Uterus (tissue), 4 donors: ENCODE results near the gene SLC34A2. TPM values are rescaled to one million over a fixed set of nuclear protein-coding genes. Genes with fewer than 3 reads are reported as not detected.
"Not testable (repeated sequence)": the region's sequence is repeated elsewhere in the genome, so short reads cannot be mapped to it uniquely, and the experiment has no call there.

Source experiments
- DNase-seq, 2 donors: peaks; one replicate each; pipeline ENCODE4 v3.0.0-alpha.2; 2019 to 2020
- H3K27ac ChIP-seq, 2 donors: fragments of 200-600 bp; sonication (generic); 1 replicate in 1 of 2; 2 replicates in 1 of 2; pipeline ENCODE4 v1.5.1; 2016 to 2018
- H3K27me3 ChIP-seq, 2 donors: fragments of 200-600 bp; sonication (generic); one replicate each; pipeline ENCODE4 v1.5.1; 2018 to 2019; ENCODE audit warnings: control low read depth in 1 of 2
- H3K36me3 ChIP-seq, 2 donors: fragments of 200-600 bp; sonication (generic); one replicate each; pipeline ENCODE4 v1.5.1; 2019; ENCODE audit warnings: control low read depth in 1 of 2
- H3K4me1 ChIP-seq, 2 donors: fragments of 200-600 bp; sonication (generic); one replicate each; pipeline ENCODE4 v1.5.1; 2018 to 2019; ENCODE audit warnings: control low read depth in 1 of 2
- H3K4me3 ChIP-seq, 2 donors: fragments of 200-600 bp; sonication (generic); 1 replicate in 1 of 2; 2 replicates in 1 of 2; pipeline ENCODE4 v1.5.1; 2018 to 2019; ENCODE audit warnings: mild to moderate bottlenecking in 1 of 2
- H3K9me3 ChIP-seq, 2 donors: fragments of 200-600 bp; sonication (generic); one replicate each; pipeline ENCODE4 v1.5.1; 2019; ENCODE audit warnings: control low read depth in 1 of 2
- POLR2A ChIP-seq, 2 donors: fragments of 450-650 bp; IDR thresholded peaks; one replicate each; pipeline ENCODE4 v1.6.1; 2016; ENCODE audit warnings: antibody characterized with exemption in 2 of 2, mild to moderate bottlenecking in 1 of 2, moderate library complexity in 1 of 2
- intact Hi-C: fragments of 100-400 bp; cut with DNase I; formaldehyde crosslinking; loops from one replicate; pipeline ENCODE4 v1.15.1; 2023; ENCODE audit warnings: low total_unique reads
- total RNA-seq, 4 donors: library from RNA; depleted of rRNA in 3 of 4; stranded (reverse); fragments of >200 nt in 3 of 4; gene quantifications; one replicate each; pipeline versions ENCODE4 v1.1.0 to v1.2.4, GENCODE V29; 2014 to 2023
- TF ChIP-seq, protein P1 (sequence below), 4 experiments: fragments of 200-600 bp in 2 of 4; fragments of 450-650 bp in 2 of 4; sonication (generic) in 2 of 4; IDR thresholded peaks; one replicate each; pipeline ENCODE4 v1.5.1; 2016 to 2019; ENCODE audit warnings: antibody characterized with exemption in 4 of 4, mild to moderate bottlenecking in 2 of 4, moderate library complexity in 1 of 4
- donor health status: DM: yes; HTN: yes; CAD: no.

SLC34A2 gene
- total RNA-seq, 4 donors from 2014 or later = 2.6 to 31.2 (median 4.1) TPM; not detected in 1

DNA sequence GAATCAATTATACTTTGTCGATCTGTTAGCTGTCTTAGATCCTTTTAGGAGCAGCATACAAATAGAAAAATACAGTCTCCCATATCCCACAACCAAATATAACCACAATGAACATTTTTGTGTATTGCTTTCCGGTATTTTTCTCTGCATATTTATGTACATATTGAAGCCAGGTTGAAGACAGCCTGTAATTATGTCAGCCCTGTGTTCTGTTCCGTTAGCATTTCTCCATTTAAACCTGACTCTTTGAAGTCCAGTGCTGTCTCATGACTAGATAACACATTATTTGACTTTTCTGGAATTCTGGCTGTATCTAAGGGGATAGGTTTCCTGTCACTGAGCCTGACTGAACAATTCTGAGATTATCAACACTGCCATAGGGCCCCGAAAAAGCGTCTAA lies 4.0 kb upstream of the SLC34A2 start:
- Histone ChIP-seq H3K36me3 (no peaks in the 10 kb centered on the region), H3K27ac (no peak overlapping the region), H3K4me1 (no peaks in the 10 kb centered on the region), H3K9me3 (no peaks in the 10 kb centered on the region), H3K4me3 (no peak overlapping the region), H3K27me3 (no peaks in the 10 kb centered on the region)
- intact Hi-C loops = no loop called here
- no peak for DNase-seq
- TF ChIP-seq, protein P1, sequence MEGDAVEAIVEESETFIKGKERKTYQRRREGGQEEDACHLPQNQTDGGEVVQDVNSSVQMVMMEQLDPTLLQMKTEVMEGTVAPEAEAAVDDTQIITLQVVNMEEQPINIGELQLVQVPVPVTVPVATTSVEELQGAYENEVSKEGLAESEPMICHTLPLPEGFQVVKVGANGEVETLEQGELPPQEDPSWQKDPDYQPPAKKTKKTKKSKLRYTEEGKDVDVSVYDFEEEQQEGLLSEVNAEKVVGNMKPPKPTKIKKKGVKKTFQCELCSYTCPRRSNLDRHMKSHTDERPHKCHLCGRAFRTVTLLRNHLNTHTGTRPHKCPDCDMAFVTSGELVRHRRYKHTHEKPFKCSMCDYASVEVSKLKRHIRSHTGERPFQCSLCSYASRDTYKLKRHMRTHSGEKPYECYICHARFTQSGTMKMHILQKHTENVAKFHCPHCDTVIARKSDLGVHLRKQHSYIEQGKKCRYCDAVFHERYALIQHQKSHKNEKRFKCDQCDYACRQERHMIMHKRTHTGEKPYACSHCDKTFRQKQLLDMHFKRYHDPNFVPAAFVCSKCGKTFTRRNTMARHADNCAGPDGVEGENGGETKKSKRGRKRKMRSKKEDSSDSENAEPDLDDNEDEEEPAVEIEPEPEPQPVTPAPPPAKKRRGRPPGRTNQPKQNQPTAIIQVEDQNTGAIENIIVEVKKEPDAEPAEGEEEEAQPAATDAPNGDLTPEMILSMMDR (IDR thresholded peaks at IDR 0.05) = no peak
- no peak for TF ChIP-seq POLR2A (IDR thresholded peaks at IDR 0.05)

DNA sequence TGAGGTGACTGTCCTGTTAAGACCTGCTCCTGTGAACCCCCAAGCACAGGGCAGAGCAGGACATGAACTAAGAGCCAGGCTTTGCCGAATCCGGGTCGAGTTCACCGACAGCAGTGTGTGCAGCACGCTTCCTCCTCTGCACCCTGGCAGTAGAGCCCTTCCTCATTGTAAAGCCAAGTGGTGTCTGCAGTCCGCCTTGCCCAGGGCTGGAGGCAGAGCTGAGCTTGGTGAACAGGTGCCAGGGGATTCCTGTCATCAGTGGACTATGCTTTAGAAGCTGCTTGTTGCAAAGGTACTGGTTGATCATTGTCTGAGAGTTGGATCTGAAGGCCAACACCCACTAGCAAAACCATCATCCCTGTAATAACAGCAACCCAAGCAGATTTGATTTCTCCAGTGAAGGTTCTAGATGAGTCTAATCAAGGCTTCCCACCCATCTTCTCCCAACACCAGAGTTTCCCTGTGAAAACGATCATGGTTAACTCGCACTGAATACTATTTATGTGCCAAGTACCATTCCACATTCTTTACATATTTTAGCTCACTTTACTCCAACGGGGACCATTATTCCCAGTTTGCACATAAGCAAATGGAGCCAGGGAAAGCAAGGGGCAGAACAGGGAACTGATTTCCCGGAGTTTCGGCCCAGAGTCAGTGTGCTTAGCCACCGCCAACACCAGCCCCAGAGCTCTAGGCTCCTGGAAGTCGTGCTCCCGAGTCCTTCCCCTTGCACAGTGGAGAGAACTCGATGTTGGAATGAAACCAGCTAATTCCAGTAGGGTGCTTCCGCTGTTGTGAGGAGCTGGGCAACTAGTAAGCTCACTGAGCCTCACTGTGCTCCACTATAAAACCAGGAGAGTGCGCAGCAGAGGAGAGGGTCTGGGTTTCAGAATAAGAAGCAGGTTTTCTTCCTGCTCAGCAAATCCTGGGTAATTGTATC lies 1.4 kb upstream of the SLC34A2 start:
- Histone ChIP-seq H3K27ac (no peak overlapping the region), H3K27me3 (no peaks in the 10 kb centered on the region), H3K4me1 (no peaks in the 10 kb centered on the region), H3K9me3 (no peaks in the 10 kb centered on the region), H3K4me3 (no peak overlapping the region), H3K36me3 (no peaks in the 10 kb centered on the region)
- intact Hi-C loops = no loop called here
- DNase-seq = no peak
- TF ChIP-seq, protein P1 (IDR thresholded peaks at IDR 0.05) = no peak

DNA sequence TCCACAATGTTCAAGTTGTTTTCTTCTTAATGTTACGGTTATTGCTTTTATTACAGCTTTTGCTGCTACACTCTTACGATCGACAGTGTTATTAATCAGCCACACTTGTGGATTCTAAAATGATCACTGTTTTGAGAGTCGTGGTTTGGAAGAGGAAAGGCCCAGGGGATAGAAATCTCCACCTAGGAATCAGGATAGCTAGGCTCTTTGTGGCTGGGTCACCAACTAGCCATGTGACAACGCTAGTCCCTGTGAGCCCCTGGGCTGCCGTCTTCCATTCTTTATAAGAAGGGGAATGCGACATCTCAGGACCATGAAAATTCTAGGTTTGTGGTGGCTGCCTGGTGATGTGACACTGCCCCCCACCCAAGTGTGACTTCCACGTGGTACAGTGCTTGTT lies 380 bp downstream of the SLC34A2 start:
- intact Hi-C loops = no loop called here
- TF ChIP-seq POLR2A (IDR thresholded peaks at IDR 0.05) = no peak
- TF ChIP-seq, protein P1 (IDR thresholded peaks at IDR 0.05) = no peak
- DNase-seq = no peak
- H3K4me1 ChIP-seq = no peaks in the 10 kb centered on the region
- no peaks in the 10 kb centered on the region for H3K27me3 ChIP-seq
- H3K27ac ChIP-seq = no peak overlapping the region
- H3K36me3 ChIP-seq = no peaks in the 10 kb centered on the region
- no peak overlapping the region for H3K4me3 ChIP-seq
- H3K9me3 ChIP-seq = no peaks in the 10 kb centered on the region

DNA sequence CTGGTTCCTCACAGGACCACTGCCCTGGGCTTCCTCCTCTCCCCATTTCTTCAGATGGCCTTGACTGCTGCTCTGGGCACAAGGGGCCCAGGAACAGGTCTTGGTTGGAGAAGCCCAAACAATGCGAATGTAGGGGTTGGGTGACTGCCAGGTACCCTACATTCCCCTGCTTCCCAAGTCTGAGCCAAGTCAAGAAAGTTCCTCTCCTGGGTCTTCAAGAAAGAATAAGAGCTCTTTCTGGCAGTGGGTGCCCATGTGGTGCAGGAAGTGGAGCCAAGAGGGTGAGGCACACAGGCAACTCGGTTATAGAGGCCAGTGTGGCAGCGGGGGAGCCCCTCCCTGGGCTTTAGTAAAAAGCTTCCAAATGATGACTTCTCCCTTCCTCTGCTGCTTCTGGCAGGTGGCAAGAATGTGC lies 2.7 kb downstream of the SLC34A2 start:
- Histone ChIP-seq H3K36me3 (no peaks in the 10 kb centered on the region), H3K9me3 (no peaks in the 10 kb centered on the region), H3K4me1 (no peaks in the 10 kb centered on the region), H3K27ac (no peak overlapping the region), H3K27me3 (no peaks in the 10 kb centered on the region), H3K4me3 (no peak overlapping the region)
- TF ChIP-seq, protein P1 (IDR thresholded peaks at IDR 0.05) = no peak
- no peak for TF ChIP-seq POLR2A (IDR thresholded peaks at IDR 0.05)
- DNase-seq = no peak
- intact Hi-C loops = no loop called here

DNA sequence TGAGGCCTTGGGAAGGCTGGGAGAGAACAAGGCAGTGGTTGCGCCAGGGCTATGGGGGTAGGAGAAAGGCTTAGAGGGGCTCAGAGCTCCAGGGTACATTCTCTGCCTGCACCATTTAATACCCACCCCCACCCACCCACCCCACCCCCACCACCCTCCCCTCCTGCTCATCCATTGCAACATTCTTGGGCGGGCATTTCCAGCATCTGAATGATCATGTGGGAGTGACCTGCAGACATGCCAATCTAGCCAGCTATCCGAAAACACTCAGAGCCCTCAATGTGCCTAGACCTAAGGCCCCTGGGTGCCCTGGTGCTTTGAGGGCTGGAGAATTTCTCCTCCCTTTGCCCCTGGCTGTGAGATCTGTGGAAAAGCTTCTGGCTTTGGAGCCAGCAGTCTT lies 3.1 kb downstream of the SLC34A2 start:
- intact Hi-C loops = no loop called here
- Histone ChIP-seq H3K36me3 (no peaks in the 10 kb centered on the region), H3K9me3 (no peaks in the 10 kb centered on the region), H3K4me1 (no peaks in the 10 kb centered on the region), H3K27ac (no peak overlapping the region), H3K4me3 (no peak overlapping the region), H3K27me3 (no peaks in the 10 kb centered on the region)
- no peak for DNase-seq
- TF ChIP-seq POLR2A (IDR thresholded peaks at IDR 0.05) = no peak
- TF ChIP-seq, protein P1 (IDR thresholded peaks at IDR 0.05) = no peak

DNA sequence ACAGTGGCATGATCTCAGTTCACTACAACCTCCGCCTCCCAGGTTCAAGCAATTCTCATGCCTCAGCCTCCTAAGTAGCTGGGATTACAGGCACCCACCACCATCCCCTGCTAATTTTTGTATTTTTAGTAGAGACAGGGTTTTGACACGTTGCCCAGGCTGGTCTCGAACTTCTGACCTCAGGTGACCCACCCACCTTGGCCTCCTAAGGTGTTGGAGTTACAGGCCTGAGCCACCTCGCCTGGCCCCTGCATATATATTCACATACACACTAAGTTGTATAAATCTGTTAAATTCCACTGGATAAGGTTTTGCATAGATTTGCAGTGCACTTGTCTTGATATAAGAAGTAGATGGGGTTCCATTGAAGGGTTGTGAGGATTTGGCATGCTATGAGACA lies 5.8 kb downstream of the SLC34A2 start:
- H3K27ac ChIP-seq, DNase-seq, H3K36me3 ChIP-seq, H3K4me3 ChIP-seq, H3K27me3 ChIP-seq, H3K4me1 ChIP-seq, H3K9me3 ChIP-seq, intact Hi-C loops: not testable (repeated sequence)
